Left renal pelvis (tissue), 4 donors: ENCODE results near the gene KRTAP2-2. TPM values are rescaled to one million over a fixed set of nuclear protein-coding genes. Genes with fewer than 3 reads are reported as not detected.
"Not testable (repeated sequence)": the region's sequence is repeated elsewhere in the genome, so short reads cannot be mapped to it uniquely, and the experiment has no call there.

Experiments
- DNase-seq, 4 donors: peaks; one replicate each; pipeline ENCODE4 v3.0.0-alpha.2; 2013; ENCODE audit warnings: low read depth in 4 of 4, low spot score in 3 of 4
- polyA plus RNA-seq, 4 donors: library from polyadenylated mRNA; unstranded; fragments of 120-200 nt; gene quantifications; one replicate each; pipeline ENCODE4 v1.2.1, GENCODE V29; 2013; ENCODE audit not compliant: insufficient read length in 4 of 4

Gene KRTAP2-2
- polyA plus RNA-seq, 4 donors = not detected

DNA sequence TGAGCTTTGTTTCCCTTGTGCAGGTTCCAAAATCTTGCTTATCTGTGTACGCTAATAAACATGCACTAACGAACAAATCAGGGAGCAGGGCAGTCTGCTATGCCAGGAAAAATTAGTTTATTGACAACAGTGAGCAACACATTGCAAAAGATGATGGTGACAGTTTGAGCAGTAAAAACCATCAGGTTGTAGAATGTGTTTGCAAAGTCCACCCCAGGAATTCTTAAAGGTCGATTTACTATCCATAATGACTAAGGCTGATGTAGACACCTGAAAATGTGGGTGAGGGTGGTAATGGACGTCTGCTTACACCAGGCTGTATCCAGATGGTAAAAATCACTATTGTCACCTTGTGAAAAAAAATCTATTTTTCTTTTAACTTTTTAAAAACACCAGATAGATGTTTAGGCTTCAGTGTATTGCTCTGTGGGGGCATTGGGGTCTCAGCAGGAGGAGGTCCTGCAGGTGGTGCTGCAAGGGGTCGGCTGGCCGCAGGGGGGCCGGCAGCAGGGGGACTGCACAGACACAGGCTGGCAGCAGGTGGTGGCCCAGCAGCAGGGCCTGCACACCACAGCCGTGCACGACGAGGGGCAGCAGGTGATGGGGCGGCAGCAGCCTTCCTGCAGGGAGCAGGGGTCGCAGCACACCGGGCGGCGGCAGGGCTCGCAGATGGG is 10.1 kb upstream of the KRTAP2-2 start:
- DNase-seq = not testable (repeated sequence)

DNA sequence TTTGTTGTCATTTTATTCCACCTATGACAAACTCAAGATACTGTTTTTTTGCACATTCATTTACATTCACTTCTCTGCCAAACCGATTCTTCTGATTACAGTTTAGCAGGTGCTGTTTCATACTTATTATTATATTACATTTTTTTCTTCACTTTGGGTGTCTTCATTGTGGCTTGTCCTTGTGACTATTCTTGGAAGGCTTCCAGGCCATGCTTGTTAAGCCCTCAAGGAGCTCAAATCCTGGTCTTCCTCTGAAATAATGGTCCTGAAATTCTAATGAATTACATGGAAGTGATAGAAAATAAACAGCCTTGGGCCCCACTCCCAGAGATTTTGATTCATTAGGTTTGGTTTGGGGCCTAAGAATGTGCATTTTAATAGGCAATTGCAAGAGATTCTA is 9.3 kb upstream of the KRTAP2-2 start:
- DNase-seq = no peak

- DNase-seq = no peak
Measured at GRCh38 chr17:41063449-41063848, 8.4 kb upstream of the KRTAP2-2 start.

- DNase-seq = no peak
Measured at GRCh38 chr17:41061964-41062363, 6.9 kb upstream of the KRTAP2-2 start.

GRCh38 chr17:41060052-41060604 is 5.1 kb upstream of the KRTAP2-2 start, which contains the start of gene KRTAP2-3:
Gene KRTAP2-3, minus strand, starts transcription at chr17:41060114. Its CDS starts 64 bp downstream, at chr17:41060050.
- no peak for DNase-seq

- DNase-seq = not testable (repeated sequence)
Measured at GRCh38 chr17:41059276-41060051, 4.4 kb upstream of the KRTAP2-2 start.

GRCh38 chr17:41058741-41059140 is 3.7 kb upstream of the KRTAP2-2 start:
- DNase-seq = no peak

- DNase-seq = no peak
Measured at GRCh38 chr17:41057547-41057946, 2.5 kb upstream of the KRTAP2-2 start.

DNA sequence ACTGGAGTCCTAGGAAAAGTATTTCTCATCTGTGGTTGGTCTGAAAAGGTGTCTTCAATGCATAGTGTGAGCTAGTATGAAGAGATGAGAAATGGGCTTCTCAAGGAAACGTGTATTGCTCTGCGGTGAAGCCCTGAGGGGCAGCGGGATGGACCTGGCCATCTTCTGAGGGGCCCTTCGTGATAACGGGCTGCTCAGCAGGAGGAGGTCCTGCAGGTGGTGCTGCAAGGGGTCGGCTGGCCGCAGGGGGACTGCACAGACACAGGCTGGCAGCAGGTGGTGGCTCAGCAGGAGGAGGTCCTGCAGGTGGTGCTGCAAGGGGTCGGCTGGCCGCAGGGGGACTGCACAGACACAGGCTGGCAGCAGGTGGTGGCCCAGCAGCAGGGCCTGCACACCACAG is 474 bp downstream of the KRTAP2-2 start:
- not testable (repeated sequence) for DNase-seq

GRCh38 chr17:41054025-41054424 is 1.0 kb downstream of the KRTAP2-2 start:
- DNase-seq = peak in 1 of 4 donors; percentile 21

GRCh38 chr17:41052566-41052965 is 2.5 kb downstream of the KRTAP2-2 start:
- DNase-seq = no peak

DNA sequence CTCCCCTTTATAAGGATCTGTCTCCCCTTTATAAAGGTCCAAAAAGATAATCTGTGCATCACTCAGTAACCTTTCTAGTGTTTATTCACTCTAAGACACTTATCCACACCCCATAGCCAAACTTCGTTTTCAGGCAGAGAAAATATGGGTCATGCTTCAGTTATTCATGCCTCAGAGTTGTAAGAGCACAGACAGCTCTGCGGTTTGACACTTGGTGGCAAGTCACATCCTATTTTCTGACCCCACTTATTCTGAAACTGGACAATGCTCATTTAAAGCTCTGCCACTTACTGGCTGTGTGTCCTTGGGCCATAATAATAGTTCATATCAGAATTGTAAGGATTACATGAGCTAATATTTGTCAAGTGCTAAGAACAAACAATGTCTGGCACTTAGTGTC is 5.9 kb downstream of the KRTAP2-2 start:
- DNase-seq = no peak

- DNase-seq = no peak
Measured at GRCh38 chr17:41048441-41048840, 6.6 kb downstream of the KRTAP2-2 start.

GRCh38 chr17:41046735-41047465 is 8.1 kb downstream of the KRTAP2-2 start, which contains the start of gene KRTAP2-1:
Gene KRTAP2-1, minus strand, starts transcription at chr17:41047316. Its CDS starts 49 bp downstream, at chr17:41047267.
- not testable (repeated sequence) for DNase-seq

GRCh38 chr17:41042953-41043352 is 12.1 kb downstream of the KRTAP2-2 start:
- DNase-seq = no peak

- not testable (repeated sequence) for DNase-seq
Measured at GRCh38 chr17:41040783-41041571, 14.1 kb downstream of the KRTAP2-2 start, which contains the start of gene KRTAP1-1. Gene KRTAP1-1, minus strand, starts transcription at chr17:41041450. Its CDS starts 53 bp downstream, at chr17:41041397.

GRCh38 chr17:41037853-41038350 is 17.1 kb downstream of the KRTAP2-2 start:
- no peak for DNase-seq

- not testable (repeated sequence) for DNase-seq
Measured at GRCh38 chr17:41034346-41034935, 20.6 kb downstream of the KRTAP2-2 start, which contains the start of gene KRTAP1-3. Gene KRTAP1-3, minus strand, starts transcription at chr17:41034874. Its CDS starts 53 bp downstream, at chr17:41034821.

- DNase-seq = no peak
Measured at GRCh38 chr17:41029633-41030245, 25.3 kb downstream of the KRTAP2-2 start, which contains the start of gene KRTAP1-4. Gene KRTAP1-4, minus strand, starts transcription at chr17:41030195. Its CDS starts 117 bp downstream, at chr17:41030078.
